Activated CD8-positive, alpha-beta memory T cell treated with anti-CD3 and anti-CD28 coated beads for 1 hour (primary cell): Measurements from ENCODE around the gene SIRT5.

Experiments
- DNase-seq, 2 donors: peaks; one replicate each; pipeline ENCODE4 v3.0.0-alpha.2; 2020; ENCODE audit warnings: low read depth in 1 of 2; ENCODE audit errors: extremely low read depth in 1 of 2

The SIRT5 gene

DNA sequence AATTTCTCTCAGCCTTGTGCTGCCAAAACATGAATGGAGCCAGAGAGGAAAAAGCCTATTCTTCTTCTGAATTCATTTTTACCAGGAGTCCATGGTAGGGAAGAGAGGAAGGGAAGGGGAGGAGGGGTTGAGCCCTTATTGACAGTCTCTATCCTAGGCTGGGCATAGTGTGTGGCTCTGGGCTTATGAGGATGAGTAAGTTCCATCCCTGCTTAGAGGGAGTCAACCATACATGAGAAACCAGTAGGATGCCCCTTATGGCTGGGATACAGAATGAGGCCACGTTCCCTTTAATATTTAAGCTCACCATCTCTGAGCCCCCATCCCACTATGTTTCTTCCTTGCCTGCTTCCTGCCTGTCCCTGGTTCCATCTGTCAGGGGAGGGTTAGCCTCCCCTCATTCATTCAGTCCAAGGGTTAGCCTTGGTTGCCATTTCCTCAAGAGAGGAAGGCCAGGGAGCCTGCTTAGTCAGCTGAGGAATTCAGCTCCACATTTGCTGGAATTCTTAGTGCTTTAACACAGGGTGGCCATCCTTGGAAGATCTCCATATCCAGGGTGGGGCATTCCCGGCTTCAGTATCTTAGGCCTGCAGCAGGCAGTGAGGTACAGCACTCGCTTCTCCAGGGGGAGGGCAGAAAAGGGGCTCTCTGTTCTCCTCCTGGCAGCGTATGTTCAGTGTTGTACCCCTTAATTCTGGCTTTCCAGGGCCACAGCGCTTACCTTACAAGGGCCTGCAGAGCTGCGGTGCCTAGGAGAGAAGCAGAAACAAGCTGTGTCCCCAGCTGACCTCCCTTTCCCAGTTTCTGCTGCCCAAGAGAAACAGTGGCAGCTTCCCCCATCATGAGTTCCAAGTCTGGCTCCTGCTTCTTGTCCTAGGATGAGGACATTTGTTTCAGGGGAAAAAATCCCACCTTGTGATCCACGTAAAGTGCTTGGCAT is 12.5 kb downstream of the SIRT5 start:
- no peak for DNase-seq

DNA sequence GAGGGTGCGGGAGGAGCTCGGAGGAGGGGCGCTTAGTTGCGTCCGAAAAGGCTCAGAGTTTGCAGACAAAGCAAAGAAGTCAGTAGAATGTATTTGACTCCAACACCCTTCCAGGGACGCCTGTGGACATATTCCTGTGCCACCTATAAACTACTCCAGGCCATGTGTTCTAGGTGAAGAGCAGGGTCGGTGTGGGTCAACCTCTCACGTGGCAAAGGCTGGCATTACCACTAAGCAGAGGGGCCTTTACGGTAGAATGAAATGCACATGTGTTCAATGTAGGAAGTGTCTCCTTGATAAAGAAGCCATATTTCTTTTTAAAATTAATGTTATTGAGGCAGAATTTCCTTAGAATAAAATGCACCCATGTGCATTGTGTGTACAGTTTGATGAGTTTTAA is 15.4 kb downstream of the SIRT5 start:
- DNase-seq = no peak

DNA sequence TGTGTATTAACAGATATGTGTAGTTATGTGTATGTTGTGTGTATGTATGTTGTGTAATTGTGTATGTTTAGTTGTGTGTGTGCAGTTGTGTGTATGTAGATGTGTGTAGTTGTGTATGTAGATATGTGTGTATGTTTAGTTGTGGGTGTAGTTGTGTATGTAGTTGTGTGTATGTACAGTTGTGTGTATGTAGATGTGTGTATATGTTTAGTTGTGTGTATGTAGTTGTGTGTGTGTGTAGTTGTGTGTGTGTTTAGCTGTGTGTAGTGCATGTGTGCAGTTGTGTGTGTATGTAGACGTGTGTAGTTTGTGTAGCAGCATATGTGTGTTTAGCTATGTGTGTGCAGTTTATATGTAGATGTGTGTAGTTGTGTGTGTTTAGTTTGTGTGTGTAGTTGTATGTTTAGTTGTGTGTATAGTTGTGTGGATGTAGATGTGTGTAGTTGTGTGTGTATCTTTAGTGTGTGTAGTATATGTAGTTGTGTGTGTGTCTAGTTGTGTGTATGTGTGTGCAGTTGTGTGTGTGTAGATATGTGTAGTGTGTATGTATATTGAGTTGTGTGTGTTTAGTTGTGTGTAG is 16.3 kb downstream of the SIRT5 start:
- no peak for DNase-seq

DNA sequence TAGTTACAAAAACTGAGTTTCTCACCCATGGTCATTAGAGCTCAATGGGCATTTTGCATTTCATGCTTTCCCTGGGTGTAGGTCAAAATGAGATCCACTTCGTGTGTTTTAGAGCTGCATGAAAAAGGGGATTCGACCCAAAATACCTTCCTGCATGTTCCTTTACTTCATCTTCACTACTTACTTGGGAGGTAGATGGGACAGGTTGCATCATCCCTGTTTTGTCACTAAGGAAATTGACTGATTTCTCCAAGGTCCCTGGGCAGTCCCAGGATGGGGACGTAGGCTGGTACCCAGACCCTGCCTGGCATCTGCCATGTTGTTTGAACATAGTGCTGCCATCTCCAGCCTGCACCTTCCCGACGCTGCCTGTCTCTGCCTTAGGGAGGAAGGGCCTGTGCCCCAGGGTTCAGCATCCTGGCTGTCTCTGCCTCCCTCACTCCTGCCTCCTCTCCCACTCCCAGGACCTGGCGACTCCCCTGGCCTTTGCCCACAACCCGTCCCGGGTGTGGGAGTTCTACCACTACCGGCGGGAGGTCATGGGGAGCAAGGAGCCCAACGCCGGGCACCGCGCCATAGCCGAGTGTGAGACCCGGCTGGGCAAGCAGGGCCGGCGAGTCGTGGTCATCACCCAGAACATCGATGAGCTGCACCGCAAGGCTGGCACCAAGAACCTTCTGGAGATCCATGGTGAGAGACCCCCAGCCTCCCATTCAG is 17.0 kb downstream of the SIRT5 start:
- DNase-seq = no peak

DNA sequence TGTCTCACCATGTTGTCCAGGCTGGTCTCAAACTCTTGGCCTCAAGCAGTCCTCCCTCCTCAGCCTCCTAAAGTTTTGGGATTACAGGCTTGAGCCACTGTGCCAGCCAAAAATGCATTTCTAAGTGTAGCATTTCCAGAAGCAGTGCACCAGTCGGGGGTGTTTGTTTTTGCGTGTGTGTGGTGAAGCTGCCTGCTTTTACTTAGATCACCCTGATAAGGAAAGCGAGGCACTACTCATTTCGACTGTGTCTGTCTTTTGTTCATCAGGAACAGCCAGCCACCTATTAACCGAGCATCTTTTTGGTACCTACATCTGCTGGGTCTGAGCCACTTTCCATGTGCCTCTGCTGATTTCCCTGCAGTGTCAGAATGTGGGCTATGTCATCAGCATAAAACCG is 18.7 kb downstream of the SIRT5 start:
- no peak for DNase-seq

DNA sequence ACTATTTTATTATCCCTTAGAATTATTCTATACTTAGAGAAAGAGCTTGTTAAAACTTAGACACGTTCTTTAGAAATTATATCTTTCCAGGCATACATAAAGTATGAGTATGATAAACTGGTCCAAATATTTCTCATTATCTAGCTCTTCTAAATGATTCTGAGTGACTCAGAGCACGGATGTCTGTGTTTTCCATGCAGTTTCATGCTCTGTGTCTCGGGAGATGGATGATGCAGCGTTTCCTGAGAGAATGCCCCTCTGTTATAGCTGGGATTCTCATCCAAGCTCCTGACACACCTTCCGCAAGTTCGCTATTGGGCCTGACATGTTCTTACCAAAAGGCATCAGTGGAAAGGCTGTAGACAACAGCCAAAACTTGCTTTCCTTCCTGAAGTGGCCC is 19.3 kb downstream of the SIRT5 start:
- DNase-seq = no peak

DNA sequence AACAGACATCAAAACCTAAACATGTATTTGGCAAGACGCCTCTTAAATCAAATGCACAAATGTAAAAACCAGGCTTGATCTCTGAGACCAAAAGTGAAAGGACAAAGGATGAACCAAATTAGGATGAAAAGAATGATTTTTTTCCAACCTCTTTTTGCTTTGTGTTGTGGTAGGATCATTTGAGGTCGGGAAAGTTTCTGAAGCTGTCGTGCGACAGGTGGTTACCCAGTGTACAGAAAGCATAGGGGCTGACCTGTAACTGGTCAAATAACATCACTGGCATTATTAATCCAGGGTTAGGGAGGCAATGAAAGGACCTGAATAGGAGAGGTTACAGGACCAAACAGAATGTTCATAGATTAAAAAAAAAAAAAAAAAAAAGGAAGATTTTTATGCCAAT is 22.7 kb downstream of the SIRT5 start:
- no peak for DNase-seq

DNA sequence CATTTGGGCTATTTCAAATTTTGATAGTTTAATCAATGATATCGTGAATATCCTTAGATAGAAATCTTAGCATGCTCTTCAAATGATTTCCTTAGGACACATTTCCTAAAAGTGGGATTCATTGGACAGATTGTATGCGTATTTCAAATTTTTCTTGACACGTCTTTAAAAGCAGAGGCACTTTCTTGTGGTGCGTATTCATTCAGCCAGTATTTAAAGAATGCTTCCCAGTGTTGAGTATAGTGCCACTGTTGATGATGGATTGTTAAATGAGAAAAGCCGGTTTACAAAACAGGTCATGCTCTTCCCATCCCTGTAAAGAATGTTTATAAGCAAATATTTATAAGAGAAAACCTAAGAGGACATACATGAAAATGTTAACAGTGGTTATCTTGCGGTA is 25.6 kb downstream of the SIRT5 start:
- DNase-seq = no peak

DNA sequence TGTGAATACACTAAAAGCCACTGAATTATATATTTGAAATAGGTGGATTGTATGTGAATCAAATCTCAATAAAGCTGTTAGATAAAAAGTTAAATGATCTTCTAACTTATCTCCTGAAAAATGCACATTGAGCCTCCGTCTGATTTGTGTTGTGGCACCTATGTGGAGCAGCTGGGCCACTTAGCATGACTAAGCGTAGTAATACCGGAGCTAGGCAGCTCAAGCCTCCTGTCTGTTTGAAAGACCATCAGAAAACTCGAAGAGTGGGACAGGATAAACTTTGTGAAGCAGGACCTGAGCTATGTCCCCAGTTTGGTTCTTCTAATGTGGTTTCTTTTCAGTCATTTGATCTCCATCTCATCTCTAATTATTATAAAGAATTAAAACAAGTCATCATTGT is 29.7 kb downstream of the SIRT5 start:
- no peak for DNase-seq

DNA sequence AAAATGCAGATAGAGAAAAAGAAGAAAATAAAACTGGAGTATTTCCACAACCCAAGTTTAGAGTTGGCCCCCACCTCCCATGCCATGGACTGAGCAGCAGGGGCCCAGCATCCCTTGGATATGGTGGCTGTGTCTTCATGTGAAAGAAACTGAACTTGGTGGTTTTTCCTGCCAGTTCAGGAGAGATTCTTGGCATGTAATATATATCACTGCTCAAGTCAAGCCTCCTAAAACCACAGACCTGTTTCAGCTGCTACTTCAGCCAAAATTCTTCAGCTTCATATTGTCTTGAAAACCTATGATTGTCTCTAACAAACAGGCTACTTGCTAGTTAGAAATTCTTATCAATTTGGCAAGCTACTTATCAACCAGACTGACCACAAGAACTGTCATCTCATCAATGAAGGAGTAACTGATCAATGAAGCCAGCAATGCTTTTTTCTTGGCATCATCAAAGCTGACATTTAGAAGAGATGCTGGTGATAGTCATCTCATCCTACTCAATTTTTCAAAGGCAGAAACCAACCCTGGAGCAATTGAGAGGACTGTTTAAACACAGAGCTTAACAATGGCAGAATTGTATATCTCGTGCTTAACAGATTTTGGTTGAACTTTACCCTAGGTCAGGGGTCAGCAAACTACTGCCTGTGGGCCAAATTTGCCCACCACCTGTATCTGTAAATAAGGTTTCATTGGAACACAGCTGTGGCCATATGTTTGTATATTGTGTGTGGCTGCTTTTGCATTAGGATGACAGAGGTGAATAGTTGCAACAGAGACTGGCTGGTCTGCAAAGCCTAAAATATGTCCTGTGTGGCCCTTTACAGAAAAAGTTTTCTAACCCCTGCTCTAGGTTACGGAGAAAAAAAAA is 30.4 kb downstream of the SIRT5 start:
- DNase-seq = no peak

DNA sequence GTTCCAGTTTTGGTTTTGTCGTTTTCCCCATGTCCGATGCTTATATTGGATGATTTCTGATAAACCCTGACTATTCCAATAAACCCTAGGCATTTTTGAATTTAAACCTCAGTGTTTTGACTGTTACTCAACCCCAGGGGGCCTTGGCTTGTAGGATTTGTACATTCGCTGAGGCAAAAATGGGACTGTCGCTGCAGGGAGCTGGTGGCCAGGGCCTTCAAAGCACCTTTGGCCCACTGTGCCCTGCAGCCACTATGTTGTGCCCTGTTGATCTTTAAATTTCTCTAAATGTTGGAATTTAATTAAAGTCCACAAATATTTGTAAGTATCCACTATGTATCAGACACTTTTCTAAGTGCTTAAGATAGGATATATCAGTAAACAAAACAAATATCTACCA is 31.2 kb downstream of the SIRT5 start:
- no peak for DNase-seq

DNA sequence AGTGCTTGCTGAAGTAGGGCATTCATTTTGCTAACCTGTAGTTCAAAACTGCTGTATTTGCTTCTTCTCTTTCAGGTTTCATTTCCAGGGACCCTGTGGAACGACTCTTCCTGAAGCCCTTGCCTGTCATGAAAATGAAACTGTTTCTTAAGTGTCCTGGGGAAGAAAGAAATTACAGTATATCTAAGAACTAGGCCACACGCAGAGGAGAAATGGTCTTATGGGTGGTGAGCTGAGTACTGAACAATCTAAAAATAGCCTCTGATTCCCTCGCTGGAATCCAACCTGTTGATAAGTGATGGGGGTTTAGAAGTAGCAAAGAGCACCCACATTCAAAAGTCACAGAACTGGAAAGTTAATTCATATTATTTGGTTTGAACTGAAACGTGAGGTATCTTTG is 37.3 kb downstream of the SIRT5 start:
- DNase-seq = no peak

DNA sequence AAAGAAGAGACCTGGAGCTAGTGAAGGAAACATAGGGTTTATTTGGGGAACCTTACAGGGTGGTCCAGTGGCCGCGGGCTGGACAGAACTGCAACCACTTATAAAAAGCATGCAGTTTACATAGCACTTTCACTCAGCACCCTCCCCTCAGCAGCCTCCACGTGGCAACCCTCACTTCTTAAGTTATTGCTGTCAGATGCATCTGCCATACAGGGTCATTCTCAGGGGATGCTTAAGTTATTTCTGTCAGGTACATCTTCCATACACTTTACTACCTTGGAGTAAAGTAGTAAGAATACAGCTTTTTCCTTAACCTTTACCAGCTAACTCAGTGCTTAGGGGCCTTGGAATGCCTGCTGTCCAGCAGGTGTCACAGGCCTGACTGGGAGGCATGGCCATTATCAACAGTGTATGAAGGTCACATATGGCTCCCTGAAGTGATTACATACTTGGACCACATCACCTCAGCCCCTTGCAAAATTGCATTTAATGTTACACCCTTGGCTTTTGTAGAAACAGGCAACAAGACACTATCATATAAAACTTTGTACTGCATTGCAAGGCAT is 38.7 kb downstream of the SIRT5 start:
- no peak for DNase-seq

DNA sequence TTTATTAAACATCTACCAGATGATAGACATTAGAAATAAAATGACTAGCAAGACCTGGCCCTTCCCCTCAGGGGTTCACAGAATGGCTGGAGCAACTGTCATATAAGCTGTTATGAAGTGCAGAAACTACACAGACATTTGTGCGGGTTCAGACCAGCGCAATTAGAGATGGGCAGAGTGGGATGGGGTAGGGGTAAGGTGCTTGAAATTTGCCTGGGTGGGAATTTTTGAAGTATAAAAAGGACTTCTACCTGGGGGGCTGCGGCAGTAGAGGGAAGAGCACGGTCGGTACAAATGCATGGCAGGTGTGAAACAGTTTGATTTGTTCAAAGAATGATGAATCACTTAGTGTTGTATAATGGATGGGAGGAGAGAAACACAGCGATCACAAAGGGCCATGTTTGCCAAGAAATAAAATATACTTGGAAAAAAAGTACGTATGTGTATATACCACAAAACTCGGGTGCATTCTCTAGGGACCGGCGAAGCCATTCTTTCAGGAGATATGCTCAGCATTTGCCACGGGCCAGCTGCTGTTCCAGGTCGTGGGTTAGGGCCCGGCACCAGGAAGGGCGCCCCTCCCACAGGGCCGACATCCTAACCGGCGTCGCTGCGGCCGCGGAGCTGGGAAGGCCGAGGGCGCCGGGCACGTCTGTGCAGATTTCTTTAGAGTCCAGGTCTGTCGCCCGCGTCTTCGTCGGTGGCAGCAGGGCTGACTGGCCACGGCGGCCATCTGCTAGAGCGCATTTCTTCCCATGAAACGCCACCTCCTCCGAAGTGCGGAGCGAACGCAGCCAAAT is 39.9 kb downstream of the SIRT5 start:
- peak in 1 of 2 donors; percentile 12 for DNase-seq

DNA sequence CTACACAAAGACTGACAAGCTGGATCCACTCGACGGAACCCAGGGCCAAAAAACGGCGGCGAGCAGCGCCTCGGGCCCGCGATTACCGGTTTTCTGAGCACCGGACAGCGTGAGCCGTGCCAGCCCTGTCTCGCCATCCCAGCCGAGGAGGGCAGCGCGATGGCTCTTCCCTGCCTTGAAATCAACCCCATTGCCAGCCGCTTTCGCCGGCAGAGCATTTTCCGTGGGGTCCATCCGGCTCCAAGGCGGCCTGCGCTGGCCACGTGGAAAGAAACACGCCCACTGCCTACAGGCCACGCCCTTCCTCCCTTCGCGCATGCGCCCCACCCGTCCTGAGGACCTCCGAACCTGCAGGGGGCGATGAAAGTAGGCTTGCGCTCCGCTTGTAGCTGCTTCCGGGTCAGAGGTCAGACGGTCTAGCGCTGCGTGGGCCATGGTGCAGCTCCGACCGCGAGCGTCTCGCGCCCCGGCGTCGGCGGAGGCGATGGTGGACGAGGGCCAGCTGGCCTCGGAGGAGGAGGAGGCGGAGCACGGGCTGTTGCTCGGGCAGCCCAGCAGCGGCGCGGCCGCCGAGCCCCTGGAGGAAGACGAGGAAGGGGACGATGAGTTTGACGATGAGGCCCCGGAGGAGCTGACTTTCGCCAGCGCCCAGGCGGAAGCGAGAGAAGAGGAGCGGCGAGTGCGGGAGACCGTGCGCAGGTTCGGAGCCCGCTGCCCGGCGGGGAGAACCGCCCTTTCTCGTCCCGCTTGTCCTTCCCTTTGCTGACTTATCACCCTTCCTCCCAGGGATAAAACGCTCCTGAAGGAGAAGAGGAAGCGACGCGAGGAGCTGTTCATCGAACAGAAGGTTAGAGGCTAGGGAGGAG is 40.8 kb downstream of the SIRT5 start, which contains the start of gene NOL7:
TSS of gene NOL7 (plus strand) at position 410 of the 866 bp plus-strand sequence. CDS start at position 434, 24 bp downstream.
- DNase-seq = peak; percentile 97 to 98

DNA sequence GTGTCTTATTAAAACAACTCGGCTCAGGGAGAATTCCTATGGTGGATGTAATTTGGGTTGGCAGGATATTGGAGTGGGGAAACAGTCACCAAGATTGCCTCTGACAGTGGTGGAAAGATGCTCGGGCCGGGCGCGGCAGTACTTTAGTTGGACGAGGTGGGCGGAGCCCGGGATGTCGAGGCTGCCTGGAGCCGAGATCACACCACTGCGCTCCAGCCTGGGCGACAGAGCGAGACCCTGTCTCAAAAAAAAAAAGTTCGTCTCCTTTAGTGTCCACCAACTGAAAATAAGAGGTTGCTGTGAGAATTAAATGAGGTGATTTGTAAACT is 41.4 kb downstream of the SIRT5 start:
- DNase-seq = peak in 1 of 2 donors; percentile 20

DNA sequence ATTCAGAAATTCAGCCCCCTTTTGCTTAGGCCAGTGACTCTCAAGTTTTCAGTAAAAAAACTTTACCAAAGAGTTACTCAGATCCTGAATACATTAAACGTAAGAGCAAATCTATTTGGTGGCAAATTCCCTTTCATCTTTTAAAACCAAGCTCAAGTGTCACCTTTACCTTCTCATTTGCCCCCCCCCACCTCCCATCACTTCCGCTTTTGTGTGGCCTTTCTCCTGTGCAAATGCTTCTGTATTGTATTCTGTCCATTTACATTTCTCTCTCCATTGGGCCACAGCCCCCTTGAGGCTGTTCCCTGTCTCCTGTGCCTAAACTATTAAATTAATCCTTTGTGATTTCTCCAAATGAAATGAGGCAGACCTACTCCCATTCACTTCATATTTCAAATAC is 42.7 kb downstream of the SIRT5 start:
- DNase-seq = no peak

DNA sequence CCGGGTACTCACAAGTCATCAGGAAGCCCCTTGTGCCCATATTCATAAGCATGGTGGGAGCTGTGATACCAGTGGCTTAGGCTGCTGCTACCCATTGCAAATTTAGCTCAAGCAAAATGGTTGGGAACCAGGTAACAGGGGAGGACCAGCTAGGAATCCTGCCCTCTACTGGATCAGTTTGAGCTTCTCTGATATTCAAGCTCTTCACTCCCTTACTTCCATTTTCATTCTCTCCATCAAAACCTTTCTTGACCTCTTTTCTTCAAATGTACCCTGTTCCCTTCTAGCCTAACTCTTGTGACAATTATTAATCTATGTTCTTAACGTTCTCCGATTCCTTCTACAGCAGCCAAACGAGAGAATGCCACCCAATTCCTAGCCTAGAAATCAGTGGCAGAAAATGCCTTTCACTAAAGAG is 50.5 kb downstream of the SIRT5 start:
- DNase-seq = no peak
